Measurements from ENCODE around the gene TRDN.

DNA sequence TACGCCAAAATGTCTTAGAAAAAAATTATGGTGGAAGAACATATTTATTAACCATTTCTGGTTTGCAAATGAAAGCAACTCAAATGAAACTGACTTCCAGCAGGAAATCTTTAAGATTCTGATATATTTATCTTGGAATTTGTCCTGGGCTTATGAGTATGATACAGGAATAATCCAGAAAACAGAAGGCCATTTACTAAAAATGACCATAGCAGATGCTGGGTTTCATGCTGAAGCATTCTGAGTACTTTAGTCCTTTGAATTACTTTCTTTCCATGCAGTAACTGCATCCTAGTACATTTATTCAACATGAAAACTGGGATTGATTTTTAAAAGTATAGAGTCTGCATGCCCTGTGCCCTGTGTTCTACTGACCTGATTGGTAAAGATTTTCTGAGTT lies 468.3 kb downstream of the TRDN start:
- TF ChIP-seq, protein P1, sequence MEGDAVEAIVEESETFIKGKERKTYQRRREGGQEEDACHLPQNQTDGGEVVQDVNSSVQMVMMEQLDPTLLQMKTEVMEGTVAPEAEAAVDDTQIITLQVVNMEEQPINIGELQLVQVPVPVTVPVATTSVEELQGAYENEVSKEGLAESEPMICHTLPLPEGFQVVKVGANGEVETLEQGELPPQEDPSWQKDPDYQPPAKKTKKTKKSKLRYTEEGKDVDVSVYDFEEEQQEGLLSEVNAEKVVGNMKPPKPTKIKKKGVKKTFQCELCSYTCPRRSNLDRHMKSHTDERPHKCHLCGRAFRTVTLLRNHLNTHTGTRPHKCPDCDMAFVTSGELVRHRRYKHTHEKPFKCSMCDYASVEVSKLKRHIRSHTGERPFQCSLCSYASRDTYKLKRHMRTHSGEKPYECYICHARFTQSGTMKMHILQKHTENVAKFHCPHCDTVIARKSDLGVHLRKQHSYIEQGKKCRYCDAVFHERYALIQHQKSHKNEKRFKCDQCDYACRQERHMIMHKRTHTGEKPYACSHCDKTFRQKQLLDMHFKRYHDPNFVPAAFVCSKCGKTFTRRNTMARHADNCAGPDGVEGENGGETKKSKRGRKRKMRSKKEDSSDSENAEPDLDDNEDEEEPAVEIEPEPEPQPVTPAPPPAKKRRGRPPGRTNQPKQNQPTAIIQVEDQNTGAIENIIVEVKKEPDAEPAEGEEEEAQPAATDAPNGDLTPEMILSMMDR (IDR thresholded peaks at IDR 0.05), result no peak
- TF ChIP-seq POLR2A (IDR thresholded peaks at IDR 0.05), result no peak

All from ovary (tissue), 3 donors.